ENCODE measurements around the gene IGFL1. TPM values are rescaled to one million over a fixed set of nuclear protein-coding genes. Genes with fewer than 3 reads are reported as not detected.

The IGFL1 gene
- polyA plus RNA-seq, 2 of the 4 experiments (the other 2 are of a cell fraction) = 0.88 to 1.9 TPM

GRCh38 chr19:46202872-46203860 lies 26.4 kb upstream of the IGFL1 start:
- TF ChIP-seq GATA3 (IDR thresholded peaks at IDR 0.05; ENCODE audit: borderline replicate concordance) (peak; percentile 69; the same call in 1 of the 2 replicates), FOSB (CRISPR knock-in tag; IDR thresholded peaks at IDR 0.05) (no peak), CBX2 (IDR thresholded peaks at IDR 0.05; ENCODE audit: borderline replicate concordance, low read depth) (no peak), E2F6 (IDR thresholded peaks at IDR 0.05; ENCODE audit: borderline replicate concordance, low read depth) (0 out of 2 replicates have a peak, but pooled peaks have one; percentile 25), USF2 (IDR thresholded peaks at IDR 0.05) (peak; percentile 64), MAX (IDR thresholded peaks at IDR 0.05) (peak; percentile 36), HOXB5 (CRISPR knock-in tag; IDR thresholded peaks at IDR 0.05) (peak; percentile 96), ATOH8 (CRISPR knock-in tag; IDR thresholded peaks at IDR 0.05; ENCODE audit: low read depth) (peak; percentile 60; the same call in 1 of the 2 replicates), KDM1A (IDR thresholded peaks at IDR 0.05; ENCODE audit: low read depth) (no peak), EP300 (IDR thresholded peaks at IDR 0.05) (peak; percentile 45 to 82; a peak in 3 of 5 replicates), PBX3 (IDR thresholded peaks at IDR 0.05) (0 out of 2 replicates have a peak, but pooled peaks have one; percentile 28), POLR2A (IDR thresholded peaks at IDR 0.05; ENCODE audit: low read length) (no peak), JUNB (IDR thresholded peaks at IDR 0.05) (peak; percentile 57; the same call in 1 of the 2 replicates), EHF (CRISPR knock-in tag; IDR thresholded peaks at IDR 0.05) (peak; percentile 95), CEBPB (IDR thresholded peaks at IDR 0.05) (0 out of 4 replicates have a peak, but pooled peaks of 1 of the 2 experiments have one; percentile 32), JUN (IDR thresholded peaks at IDR 0.05) (peak; percentile 47 to 73; a peak in 4 of 5 replicates), FOSL2 (IDR thresholded peaks at IDR 0.05) (no peak), FOSL2 (CRISPR knock-in tag; IDR thresholded peaks at IDR 0.05) (peak; percentile 44; the same call in 1 of the 2 replicates)
- Histone ChIP-seq H3K4me1 (peaks cover 83% of the 10 kb centered on the region), H3K27ac (peak overlapping the region; percentile 83 to 90), H3K4me2 (peak overlapping the region; percentile 77), H3K9me3 (peaks cover 8% of the 10 kb centered on the region; the same call in 2 of the 3 replicates), H3K4me3 (peak overlapping the region; percentile 36)
- peak; percentile 5 to 15; a peak in 1 of 6 replicates for ATAC-seq
- FAIRE-seq = peak; percentile 90
- ChIA-PET CTCF (interaction anchor here (0.7 to 1.6 kb wide), 6 partner anchors 14 to 175 kb away, joined by 3 to 4 read pairs (median 3); no protein-coding TSS in a partner anchor), POLR2A (interaction anchor here (1.6 kb wide), 1 partner anchor 10 kb away, joined by 4 read pairs; no protein-coding TSS in a partner anchor)
- 64% methylated on average over 8 of the region's 8 CpGs for WGBS (ENCODE audit: missing lambda C conversion rate)
- peak in 1 of 2 experiments; percentile 83 for DNase-seq (ENCODE audit: low read depth in 1 of 2, low spot score in 1 of 2)

- ChIA-PET CTCF (interaction anchor here (0.6 to 1.6 kb wide), 7 partner anchors 17 to 175 kb away, joined by 3 to 6 read pairs (median 3); no protein-coding TSS in a partner anchor), POLR2A (interaction anchor here (1.6 kb wide), 1 partner anchor 11 kb away, joined by 4 read pairs; no protein-coding TSS in a partner anchor)
- no peak for DNase-seq (ENCODE audit: low read depth in 1 of 2, low spot score in 1 of 2)
- peaks cover 8% of the 10 kb centered on the region; the same call in 2 of the 3 replicates for H3K9me3 ChIP-seq
- no peak overlapping the region for H3K4me3 ChIP-seq
- FAIRE-seq = no peak
- peaks cover 83% of the 10 kb centered on the region for H3K4me1 ChIP-seq
- TF ChIP-seq HOXB5 (CRISPR knock-in tag; IDR thresholded peaks at IDR 0.05) (no peak), HDAC2 (IDR thresholded peaks at IDR 0.05) (no peak), EHMT2 (IDR thresholded peaks at IDR 0.05; ENCODE audit: low read depth) (no peak), MYC (IDR thresholded peaks at IDR 0.05; ENCODE audit: borderline replicate concordance, low read length) (no peak), ELK1 (IDR thresholded peaks at IDR 0.05; ENCODE audit: low read depth, low read length) (no peak), MAFK (IDR thresholded peaks at IDR 0.05; ENCODE audit: partially characterized antibody) (peak; percentile 58), SMC3 (IDR thresholded peaks at IDR 0.05) (no peak)
- no peak overlapping the region for H3K4me2 ChIP-seq
- H3K27ac ChIP-seq = peak overlapping the region; percentile 83 to 90
- 73% methylated on average over 5 of the region's 5 CpGs for WGBS (ENCODE audit: missing lambda C conversion rate)
- no peak for ATAC-seq
Observed at GRCh38 chr19:46204008-46204407, 25.5 kb upstream of the IGFL1 start.

Data from A549 (cell line).